ENCODE data around the gene RAET1G.

DNA sequence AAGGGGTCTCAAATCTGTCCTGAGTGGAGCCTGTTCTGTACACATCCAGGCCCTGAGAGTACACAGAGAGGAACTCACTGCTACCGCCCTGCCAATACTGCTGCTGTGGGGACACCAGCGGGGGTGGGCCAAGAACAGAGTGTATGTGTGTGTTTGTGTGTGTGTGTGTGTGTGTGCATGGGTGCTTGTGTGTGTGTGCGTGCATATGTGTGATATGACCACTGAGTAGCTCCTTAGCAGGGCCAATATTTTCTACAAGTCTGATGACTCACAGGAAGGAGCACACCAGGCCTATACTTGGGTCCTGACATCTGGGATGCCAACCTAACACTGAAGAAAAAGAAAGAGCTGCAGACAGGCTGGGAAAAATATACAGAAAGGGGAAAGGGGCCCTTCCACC, 26.4 kb downstream of the RAET1G start:
- no peak for TF ChIP-seq POLR2AphosphoS5 (IDR thresholded peaks at IDR 0.05; ENCODE audit: low read depth, low read length)
- TF ChIP-seq TAF1 (IDR thresholded peaks at IDR 0.05; ENCODE audit: borderline replicate concordance, insufficient read depth, low read length) = no peak
- TF ChIP-seq, protein P1, sequence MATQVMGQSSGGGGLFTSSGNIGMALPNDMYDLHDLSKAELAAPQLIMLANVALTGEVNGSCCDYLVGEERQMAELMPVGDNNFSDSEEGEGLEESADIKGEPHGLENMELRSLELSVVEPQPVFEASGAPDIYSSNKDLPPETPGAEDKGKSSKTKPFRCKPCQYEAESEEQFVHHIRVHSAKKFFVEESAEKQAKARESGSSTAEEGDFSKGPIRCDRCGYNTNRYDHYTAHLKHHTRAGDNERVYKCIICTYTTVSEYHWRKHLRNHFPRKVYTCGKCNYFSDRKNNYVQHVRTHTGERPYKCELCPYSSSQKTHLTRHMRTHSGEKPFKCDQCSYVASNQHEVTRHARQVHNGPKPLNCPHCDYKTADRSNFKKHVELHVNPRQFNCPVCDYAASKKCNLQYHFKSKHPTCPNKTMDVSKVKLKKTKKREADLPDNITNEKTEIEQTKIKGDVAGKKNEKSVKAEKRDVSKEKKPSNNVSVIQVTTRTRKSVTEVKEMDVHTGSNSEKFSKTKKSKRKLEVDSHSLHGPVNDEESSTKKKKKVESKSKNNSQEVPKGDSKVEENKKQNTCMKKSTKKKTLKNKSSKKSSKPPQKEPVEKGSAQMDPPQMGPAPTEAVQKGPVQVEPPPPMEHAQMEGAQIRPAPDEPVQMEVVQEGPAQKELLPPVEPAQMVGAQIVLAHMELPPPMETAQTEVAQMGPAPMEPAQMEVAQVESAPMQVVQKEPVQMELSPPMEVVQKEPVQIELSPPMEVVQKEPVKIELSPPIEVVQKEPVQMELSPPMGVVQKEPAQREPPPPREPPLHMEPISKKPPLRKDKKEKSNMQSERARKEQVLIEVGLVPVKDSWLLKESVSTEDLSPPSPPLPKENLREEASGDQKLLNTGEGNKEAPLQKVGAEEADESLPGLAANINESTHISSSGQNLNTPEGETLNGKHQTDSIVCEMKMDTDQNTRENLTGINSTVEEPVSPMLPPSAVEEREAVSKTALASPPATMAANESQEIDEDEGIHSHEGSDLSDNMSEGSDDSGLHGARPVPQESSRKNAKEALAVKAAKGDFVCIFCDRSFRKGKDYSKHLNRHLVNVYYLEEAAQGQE (IDR thresholded peaks at IDR 0.05; ENCODE audit: insufficient read depth in 1 of 2, low read depth in 2 of 2, low read length in 2 of 2) = no peak
- TF ChIP-seq SIN3A (IDR thresholded peaks at IDR 0.05; ENCODE audit: borderline replicate concordance, insufficient read depth, low read length) = no peak
- no peak for TF ChIP-seq FOXP2 (optimal IDR thresholded peaks at IDR 0.05; ENCODE audit: borderline replicate concordance, extremely low read depth, extremely low read length, insufficient read depth)

Data from PFSK-1 (cell line).